ENCODE data around the gene LRRC8B. TPM values are rescaled to one million over a fixed set of nuclear protein-coding genes. Genes with fewer than 3 reads are reported as not detected.

Gene LRRC8B
- total and polyA plus RNA-seq, 9 donors, result 2.4 to 4.7 (median 2.8) TPM

GRCh38 chr1:89643577-89643976 lies 118.9 kb downstream of the LRRC8B start:
- H3K9me3 ChIP-seq (replicated peaks; ENCODE audit: control insufficient read depth, low read depth, low read length), result no peaks in the 10 kb centered on the region
- no peaks in the 10 kb centered on the region for H3K27me3 ChIP-seq (ENCODE audit: control insufficient read depth, insufficient read depth, low read length)
- no peaks in the 10 kb centered on the region for H3K36me3 ChIP-seq (ENCODE audit: control insufficient read depth, insufficient read depth, low read length)
- H3K27ac ChIP-seq (ENCODE audit: low read length), result no peak overlapping the region
- H3K4me3 ChIP-seq (ENCODE audit: low read length), result no peak overlapping the region
- no CpG with 5 or more reads among the region's 2 CpGs for WGBS (ENCODE audit: insufficient coverage)
- DNase-seq, result no peak
- no peaks in the 10 kb centered on the region for H3K4me1 ChIP-seq (ENCODE audit: control insufficient read depth, insufficient read depth, low read length)

GRCh38 chr1:89644119-89644814 lies 119.6 kb downstream of the LRRC8B start:
- Histone ChIP-seq H3K27ac (ENCODE audit: low read length) (no peak overlapping the region), H3K4me3 (ENCODE audit: low read length) (no peak overlapping the region), H3K36me3 (ENCODE audit: control insufficient read depth, insufficient read depth, low read length) (no peaks in the 10 kb centered on the region), H3K4me1 (ENCODE audit: control insufficient read depth, insufficient read depth, low read length) (no peaks in the 10 kb centered on the region), H3K9me3 (replicated peaks; ENCODE audit: control insufficient read depth, low read depth, low read length) (no peaks in the 10 kb centered on the region), H3K27me3 (ENCODE audit: control insufficient read depth, insufficient read depth, low read length) (no peaks in the 10 kb centered on the region)
- WGBS (ENCODE audit: insufficient coverage), result no CpG with 5 or more reads among the region's 9 CpGs
- DNase-seq, result no peak

GRCh38 chr1:89646259-89646658 lies 121.6 kb downstream of the LRRC8B start:
- no CpG with 5 or more reads among the region's 1 CpG for WGBS (ENCODE audit: insufficient coverage)
- no peak for DNase-seq
- Histone ChIP-seq H3K4me3 (ENCODE audit: low read length) (no peak overlapping the region), H3K27ac (ENCODE audit: low read length) (no peak overlapping the region), H3K27me3 (ENCODE audit: control insufficient read depth, insufficient read depth, low read length) (no peaks in the 10 kb centered on the region), H3K4me1 (ENCODE audit: control insufficient read depth, insufficient read depth, low read length) (no peaks in the 10 kb centered on the region), H3K36me3 (ENCODE audit: control insufficient read depth, insufficient read depth, low read length) (no peaks in the 10 kb centered on the region), H3K9me3 (replicated peaks; ENCODE audit: control insufficient read depth, low read depth, low read length) (no peaks in the 10 kb centered on the region)

Other genes with a start within 250 kb of the LRRC8B start
- gene GBP6, start 160.8 kb upstream of the LRRC8B start, total RNA-seq, result 0.04 TPM
- gene GBP6, start 160.8 kb upstream of the LRRC8B start, polyA plus RNA-seq (ENCODE audit: insufficient read depth in 1 of 8, insufficient read length in 8 of 8, low replicate concordance in 1 of 8), result under 1 TPM in 4 of 8 donors, not detected in 4; 0.04 to 0.17 (median 0.07) TPM
- gene LRRC8C, start 108.3 kb downstream of the LRRC8B start, total RNA-seq, result 7.7 TPM
- gene LRRC8C, start 108.3 kb downstream of the LRRC8B start, polyA plus RNA-seq (ENCODE audit: insufficient read depth in 1 of 8, insufficient read length in 8 of 8, low replicate concordance in 1 of 8), result 10 to 100 TPM in 1 of 8 donors, 1 to 10 TPM in 7; 5.3 to 11.2 (median 7.0) TPM